Measurements from ENCODE around the gene PNCK. TPM values are rescaled to one million over a fixed set of nuclear protein-coding genes. Genes with fewer than 3 reads are reported as not detected.

Gene PNCK
- total RNA-seq, 3 donors from 2014 or later, result 4.6 to 63.0 (median 5.5) TPM

DNA sequence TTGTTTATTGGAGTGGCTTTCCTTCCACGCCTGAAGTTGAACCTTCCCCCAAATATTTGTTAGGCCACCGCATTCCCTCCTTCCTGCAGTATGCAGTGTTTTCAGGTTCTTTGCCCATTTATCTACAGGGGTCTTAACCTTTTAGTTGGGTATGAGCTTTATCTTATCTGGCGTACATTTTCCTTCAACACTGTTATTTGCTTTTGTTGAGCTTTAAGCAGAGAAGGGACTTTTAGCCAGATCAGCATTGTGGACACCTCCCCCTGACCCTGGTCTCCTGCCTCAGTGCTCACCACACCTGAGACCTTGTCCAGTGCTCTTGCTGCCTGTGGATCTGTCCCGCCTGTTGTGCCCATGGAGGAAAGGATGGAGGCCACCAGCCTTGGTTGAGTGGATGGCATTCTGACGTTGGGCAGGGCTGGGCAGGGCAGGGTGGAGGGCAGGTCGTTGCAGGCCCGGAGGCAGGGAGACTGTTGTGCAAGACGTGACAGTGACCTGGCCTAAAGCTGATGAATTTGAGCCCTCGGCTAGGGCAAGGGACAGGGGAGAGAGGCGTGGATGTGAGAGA lies 27.6 kb downstream of the PNCK start:
- ATAC-seq (no peak), DNase-seq (peak in 1 of 3 donors; percentile 14)
- H3K36me3 ChIP-seq (ENCODE audit: low read depth), result no peaks in the 10 kb centered on the region
- TF ChIP-seq, protein P1, sequence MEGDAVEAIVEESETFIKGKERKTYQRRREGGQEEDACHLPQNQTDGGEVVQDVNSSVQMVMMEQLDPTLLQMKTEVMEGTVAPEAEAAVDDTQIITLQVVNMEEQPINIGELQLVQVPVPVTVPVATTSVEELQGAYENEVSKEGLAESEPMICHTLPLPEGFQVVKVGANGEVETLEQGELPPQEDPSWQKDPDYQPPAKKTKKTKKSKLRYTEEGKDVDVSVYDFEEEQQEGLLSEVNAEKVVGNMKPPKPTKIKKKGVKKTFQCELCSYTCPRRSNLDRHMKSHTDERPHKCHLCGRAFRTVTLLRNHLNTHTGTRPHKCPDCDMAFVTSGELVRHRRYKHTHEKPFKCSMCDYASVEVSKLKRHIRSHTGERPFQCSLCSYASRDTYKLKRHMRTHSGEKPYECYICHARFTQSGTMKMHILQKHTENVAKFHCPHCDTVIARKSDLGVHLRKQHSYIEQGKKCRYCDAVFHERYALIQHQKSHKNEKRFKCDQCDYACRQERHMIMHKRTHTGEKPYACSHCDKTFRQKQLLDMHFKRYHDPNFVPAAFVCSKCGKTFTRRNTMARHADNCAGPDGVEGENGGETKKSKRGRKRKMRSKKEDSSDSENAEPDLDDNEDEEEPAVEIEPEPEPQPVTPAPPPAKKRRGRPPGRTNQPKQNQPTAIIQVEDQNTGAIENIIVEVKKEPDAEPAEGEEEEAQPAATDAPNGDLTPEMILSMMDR (IDR thresholded peaks at IDR 0.05), result no peak
- intact Hi-C loops (cut with DNase I, micrococcal nuclease), result no loop called here
- H3K9me3 ChIP-seq, result no peaks in the 10 kb centered on the region
- H3K4me1 ChIP-seq (ENCODE audit: low read depth), result no peaks in the 10 kb centered on the region
- no peak overlapping the region for H3K4me3 ChIP-seq

DNA sequence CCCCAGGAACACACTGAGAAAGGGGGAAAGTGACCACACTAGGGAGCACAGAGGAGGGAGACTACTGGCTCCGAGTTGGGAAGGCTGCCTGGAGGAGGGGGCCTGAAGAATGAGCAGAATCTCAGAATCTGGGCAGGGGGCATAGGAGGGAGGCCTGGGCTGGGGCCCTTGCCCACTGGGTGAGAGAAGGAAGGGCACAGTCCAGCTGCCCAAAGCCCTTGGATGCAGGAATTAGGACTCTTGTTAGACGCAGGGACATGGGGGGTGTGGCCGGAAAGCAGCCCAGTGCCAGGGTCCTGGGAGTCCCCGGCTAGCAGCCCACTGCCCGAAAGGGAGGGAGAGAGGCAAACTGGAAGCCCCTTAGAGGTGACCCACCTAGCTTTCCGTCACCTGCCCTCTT lies 28.5 kb downstream of the PNCK start:
- Histone ChIP-seq H3K9me3 (no peaks in the 10 kb centered on the region), H3K4me3 (no peak overlapping the region), H3K4me1 (ENCODE audit: low read depth) (no peaks in the 10 kb centered on the region), H3K36me3 (ENCODE audit: low read depth) (no peaks in the 10 kb centered on the region)
- no peak for ATAC-seq
- intact Hi-C loops (cut with DNase I, micrococcal nuclease), result no loop called here
- DNase-seq, result no peak
- TF ChIP-seq, protein P1 (IDR thresholded peaks at IDR 0.05), result no peak

DNA sequence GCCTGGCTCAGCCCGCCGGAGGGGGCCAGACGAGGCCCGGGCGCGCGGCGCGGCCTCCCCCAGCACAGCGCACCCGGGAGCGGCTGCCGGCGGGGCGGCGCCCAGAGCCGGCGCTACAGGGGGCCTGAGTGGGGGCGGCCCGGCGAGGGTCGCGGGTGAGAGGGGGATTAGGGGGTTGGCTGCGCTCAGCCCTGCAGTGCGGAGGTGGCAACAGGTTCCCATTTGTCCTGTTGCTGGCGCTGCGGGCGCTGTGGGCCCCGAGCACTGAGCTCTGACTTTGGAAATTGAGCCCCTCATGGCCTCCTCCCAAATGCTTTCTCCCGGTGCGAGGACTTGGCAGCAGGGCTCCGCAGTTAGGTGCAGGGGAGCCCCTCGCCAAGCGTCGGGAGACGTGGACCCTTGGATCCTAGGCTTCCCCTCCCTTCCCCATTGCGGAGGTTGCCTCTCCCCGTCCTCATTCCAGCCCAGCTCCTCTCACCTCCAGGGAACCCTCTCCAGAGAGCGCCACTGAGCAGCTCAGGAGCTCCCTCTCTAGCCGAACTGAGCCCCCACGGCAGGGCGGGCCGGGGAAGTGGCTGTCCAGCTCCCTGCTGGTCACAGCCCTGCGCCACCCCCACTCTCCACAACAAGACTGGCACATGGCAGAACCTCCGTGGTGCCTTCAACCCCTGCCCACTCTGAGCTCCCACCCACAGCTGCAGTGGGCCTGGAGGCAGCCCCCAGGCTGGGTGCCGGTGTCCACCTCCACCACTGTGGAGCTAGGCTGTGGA lies 29.1 kb downstream of the PNCK start:
- Histone ChIP-seq H3K36me3 (ENCODE audit: low read depth) (no peaks in the 10 kb centered on the region), H3K4me3 (no peak overlapping the region), H3K4me1 (ENCODE audit: low read depth) (no peaks in the 10 kb centered on the region), H3K9me3 (no peaks in the 10 kb centered on the region)
- no peak for ATAC-seq
- intact Hi-C loops (cut with DNase I, micrococcal nuclease), result no loop called here
- TF ChIP-seq, protein P1 (IDR thresholded peaks at IDR 0.05), result no peak
- DNase-seq, result no peak

DNA sequence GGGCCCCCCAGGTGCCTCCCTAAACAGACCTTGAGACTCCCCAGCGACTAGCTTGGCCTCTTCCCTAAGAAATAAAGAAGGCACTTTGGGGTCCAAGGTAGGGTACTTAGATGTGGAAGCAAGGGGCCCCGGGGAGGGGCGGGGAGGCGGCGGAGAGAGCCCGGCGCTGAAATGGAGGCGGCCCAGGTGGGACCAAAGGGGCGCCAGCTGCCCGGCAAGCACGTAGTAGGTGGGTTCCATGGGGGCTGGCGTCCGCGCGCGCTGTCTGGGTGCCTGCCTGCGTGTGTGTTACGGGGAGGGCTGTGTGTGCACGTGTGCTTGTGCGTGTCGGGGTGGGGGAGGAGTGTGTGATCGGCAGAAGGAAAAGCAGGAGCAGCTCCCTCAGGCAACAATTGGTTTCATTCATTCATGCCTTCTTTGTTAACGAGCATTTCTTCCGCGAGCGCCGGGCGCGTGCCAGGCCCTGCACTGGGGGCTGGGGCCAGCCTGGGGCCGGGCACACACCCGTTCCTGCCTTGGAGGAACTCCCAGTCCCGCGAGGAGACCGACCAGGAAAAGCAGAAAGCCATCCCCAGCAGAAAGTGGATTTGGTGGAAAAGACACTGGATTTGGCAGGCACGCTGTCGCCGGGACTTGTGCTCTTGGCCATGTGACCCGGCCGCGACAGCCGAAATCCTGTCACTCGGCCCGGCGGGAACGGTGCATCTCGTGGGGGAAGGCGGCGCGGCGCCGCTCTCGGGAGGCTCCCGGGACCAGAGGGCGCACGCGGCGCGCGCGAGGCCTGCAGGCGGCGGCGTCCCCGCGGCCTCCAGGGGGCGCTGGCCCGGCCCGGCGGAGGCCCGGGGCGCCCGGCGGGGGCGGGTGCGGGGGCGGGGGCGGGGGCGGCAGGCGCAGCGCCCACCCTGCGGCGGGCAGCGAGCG lies 29.9 kb downstream of the PNCK start:
- Histone ChIP-seq H3K36me3 (ENCODE audit: low read depth) (no peaks in the 10 kb centered on the region), H3K9me3 (no peaks in the 10 kb centered on the region), H3K4me3 (no peak overlapping the region), H3K4me1 (ENCODE audit: low read depth) (no peaks in the 10 kb centered on the region)
- ATAC-seq (peak; percentile 56), DNase-seq (no peak)
- intact Hi-C loops (cut with DNase I, micrococcal nuclease), result no loop called here
- TF ChIP-seq, protein P1 (IDR thresholded peaks at IDR 0.05), result no peak

DNA sequence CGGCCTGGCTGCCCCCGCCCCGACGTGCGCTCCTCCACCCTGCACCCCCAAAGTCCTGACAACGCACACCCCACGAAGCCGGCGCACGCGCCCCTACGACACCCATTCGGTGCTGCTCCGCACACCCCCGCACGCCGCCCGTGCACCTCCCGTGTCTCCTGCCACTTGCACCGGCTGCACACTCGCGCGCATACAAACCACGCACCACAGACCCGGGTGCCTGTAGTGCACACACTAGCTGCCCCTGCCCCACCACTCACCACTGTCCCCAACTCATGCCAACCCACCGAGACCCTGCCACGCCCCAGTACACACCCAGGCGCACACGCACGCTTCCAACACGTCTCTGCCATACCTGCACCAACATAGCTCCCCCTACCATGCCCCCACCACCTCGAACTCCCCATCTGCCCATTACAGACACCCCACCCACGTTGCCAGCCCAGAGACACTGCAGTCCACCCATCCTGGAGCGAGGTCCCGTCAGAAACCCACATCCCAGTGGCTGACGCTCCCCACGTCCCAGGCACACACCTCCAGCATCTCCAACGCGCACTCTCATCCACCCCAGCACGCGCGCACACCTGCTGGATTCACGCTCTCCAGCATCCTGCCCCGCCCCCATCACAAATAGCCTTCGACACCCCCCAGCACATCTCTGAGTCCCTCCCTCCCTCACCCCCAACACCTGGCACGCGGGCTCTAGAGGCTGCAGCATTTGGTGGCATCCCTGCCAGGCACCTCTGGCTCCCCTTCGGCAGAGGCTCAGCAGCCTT lies 30.8 kb downstream of the PNCK start:
- intact Hi-C loops (cut with DNase I, micrococcal nuclease), result no loop called here
- DNase-seq (peak in 1 of 3 donors; percentile 46), ATAC-seq (no peak)
- TF ChIP-seq, protein P1 (IDR thresholded peaks at IDR 0.05), result no peak
- Histone ChIP-seq H3K4me3 (no peak overlapping the region), H3K36me3 (ENCODE audit: low read depth) (no peaks in the 10 kb centered on the region), H3K9me3 (no peaks in the 10 kb centered on the region), H3K4me1 (ENCODE audit: low read depth) (no peaks in the 10 kb centered on the region)

All from mucosa of descending colon (tissue), 3 donors.